Activated CD8-positive, alpha-beta memory T cell treated with anti-CD3 and anti-CD28 coated beads, Interleukin-2, amount 50 U/mL, for 24 hours (primary cell): ENCODE measurements around the gene ZNF652.
"Not testable (repeated sequence)": the region's sequence is repeated elsewhere in the genome, so short reads cannot be mapped to it uniquely, and the experiment has no call there.

Experiments used
- DNase-seq: peaks from one replicate; pipeline ENCODE4 v3.0.0-alpha.2; 2020; ENCODE audit errors: extremely low read depth

ZNF652 gene

DNA sequence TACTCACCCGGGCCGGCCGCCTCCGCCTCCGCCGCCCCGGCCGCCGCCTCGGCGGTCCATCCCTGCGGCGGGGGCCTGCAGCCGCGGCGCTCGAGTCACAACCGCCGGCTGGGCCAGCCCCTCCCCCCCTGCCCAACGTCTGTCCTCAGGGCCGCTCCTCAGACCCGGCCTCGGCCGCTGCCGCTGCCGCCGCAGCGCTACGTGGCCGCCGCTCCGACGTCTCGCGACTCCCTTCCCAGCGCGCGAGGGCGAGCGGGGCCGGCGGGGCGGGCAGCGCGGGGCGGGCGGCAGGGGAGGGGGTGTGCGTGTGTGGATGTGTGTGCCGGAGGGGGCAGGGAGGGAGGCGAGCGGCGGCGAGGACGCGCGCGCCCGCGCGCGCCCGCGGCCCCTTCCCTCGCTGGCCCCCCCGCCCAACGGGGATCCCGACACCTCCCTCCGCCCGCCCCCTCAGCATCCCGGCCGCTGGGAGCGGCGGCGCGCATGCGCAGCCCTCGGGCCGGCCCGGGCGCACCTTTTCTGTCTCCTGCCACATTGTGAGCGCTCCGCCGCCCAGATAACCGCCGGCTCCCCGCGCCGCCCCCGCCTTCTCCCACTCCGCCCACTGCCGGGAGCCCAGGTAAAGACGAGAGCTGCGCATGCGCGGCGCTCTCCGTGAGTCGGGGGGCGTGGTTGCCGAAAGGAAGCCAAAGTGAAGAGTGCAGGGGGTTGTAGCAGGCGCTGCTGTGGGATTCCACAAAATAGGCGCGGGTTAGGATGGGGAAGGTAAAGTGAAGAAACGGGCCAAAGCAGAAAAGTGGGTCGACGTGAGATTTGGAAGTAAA is at the start of gene ZNF652:
TSS of gene ZNF652 (minus strand) at position 349 of the 821 bp plus-strand sequence. CDS start 44,525 bp downstream, outside the sequence.
- DNase-seq, result peak; percentile 69

GRCh38 chr17:49409066-49409465 is 47.0 kb upstream of the ZNF652 start:
- DNase-seq, result no peak

DNA sequence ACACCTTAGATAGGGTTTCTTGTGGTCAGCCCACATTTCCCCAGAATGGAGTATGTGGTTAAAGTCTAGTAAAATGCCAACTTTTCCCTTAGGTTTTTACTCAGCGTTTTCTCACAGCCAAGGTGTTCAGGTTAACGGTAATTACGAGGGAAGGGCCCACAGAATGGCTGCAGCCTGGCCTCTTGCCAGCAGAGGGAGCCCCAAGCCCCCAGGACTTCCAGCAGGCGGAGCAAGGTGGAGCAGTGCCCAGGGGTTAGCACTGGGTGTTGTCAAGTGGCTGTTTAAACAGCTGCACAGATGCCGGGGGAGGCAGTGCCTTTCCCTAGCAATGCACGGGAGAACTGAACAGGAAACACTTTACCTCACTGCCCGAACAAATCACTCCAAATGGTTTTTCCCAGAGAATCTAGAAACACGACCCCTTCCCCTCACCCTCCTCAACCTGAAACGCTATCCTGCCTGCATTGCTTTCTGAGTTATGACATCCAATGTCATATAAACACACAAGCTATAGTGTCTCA is 46.0 kb upstream of the ZNF652 start:
- peak; percentile 65 for DNase-seq

DNA sequence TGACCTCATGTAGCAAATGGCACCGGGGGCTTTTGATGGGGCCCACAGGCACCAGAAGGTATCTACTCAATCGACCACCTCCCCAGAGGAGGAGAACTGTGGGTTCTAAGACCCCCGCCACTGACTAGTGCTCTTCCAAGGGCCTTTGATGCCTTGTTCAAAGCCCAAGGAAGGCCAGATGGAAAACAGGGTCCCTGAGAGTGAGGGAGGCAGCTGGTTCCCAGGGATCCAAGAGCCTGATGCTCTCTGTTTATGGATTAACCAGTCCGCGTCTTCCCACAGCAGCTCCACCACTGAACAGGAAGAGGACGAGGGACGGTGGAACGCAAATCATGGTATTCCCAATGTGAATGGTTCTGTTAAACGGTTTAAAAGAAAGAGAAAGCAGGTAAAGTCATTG is 45.0 kb upstream of the ZNF652 start:
- no peak for DNase-seq

DNA sequence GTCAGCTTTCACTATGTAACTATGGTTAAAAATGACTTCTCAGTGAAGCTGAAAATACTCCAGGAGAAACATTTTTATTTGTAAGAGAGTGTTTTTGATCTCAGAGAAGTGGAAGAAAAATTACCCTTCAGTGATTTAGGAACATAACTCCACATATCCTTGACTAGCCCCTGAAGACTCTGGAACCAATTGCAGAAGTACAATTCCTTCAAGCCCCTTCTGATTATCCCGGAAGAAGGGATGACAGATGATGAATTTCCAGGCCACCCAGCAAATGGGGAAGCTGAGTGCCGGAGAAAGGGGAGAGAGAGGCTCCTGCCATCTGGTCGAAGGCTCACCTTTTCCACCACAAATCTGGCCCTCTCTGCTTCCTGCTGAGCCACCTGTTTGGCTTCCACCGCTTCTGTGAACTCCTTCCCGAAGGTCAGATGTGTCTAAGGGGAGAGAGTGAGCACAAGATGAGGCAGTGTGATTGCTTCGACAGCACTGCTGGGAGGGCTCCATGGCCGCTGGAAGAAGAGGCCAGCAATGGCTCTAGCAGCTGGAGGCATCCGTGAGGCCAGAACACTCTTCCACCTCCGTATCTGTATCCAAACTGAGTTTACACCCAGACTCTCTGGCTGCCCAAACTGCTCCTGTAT is 44.5 kb upstream of the ZNF652 start:
- no peak for DNase-seq

DNA sequence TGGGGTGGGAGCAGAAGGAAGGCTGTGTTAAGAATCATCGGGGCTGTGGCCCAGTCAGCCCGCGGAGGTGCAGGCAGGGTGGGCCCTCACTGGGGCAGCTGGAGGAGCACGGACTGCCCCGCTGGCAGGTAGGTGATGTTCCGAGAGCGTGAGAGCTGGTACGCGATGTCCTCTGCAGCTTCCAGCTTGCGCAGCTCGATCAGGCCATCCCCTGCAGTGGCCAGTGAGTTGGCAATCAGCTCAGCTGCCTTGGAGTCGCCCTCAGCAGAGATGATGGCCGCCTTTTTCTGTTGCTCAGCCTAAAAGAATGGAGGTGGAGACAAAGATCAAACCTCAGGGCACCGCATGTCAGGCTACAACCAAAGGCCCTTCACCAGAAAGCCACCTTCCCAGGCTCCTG is 42.9 kb upstream of the ZNF652 start:
- no peak for DNase-seq

DNA sequence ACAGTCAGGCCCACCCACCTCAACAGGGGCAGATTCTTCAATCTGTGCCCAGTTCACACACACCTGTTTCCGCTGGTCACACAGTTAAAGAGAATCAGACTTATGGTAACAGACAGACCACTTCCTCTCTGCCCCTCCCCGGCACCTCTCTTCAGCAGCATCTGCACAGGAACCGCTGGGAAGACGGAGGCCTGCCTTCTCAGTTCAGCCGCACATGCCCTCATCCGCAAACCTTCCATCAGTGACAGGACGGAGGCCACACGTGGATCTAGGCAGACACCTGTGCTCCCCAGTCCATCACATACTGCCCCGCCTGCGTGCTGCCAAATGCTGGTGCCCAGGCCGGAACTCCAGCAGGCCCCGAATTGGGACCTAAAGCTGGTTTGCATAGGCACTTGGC is 42.3 kb upstream of the ZNF652 start:
- no peak for DNase-seq

- no peak for DNase-seq
Observed at GRCh38 chr17:49403514-49404289, 41.7 kb upstream of the ZNF652 start.

- DNase-seq, result no peak
Observed at GRCh38 chr17:49402706-49403105, 40.7 kb upstream of the ZNF652 start.

DNA sequence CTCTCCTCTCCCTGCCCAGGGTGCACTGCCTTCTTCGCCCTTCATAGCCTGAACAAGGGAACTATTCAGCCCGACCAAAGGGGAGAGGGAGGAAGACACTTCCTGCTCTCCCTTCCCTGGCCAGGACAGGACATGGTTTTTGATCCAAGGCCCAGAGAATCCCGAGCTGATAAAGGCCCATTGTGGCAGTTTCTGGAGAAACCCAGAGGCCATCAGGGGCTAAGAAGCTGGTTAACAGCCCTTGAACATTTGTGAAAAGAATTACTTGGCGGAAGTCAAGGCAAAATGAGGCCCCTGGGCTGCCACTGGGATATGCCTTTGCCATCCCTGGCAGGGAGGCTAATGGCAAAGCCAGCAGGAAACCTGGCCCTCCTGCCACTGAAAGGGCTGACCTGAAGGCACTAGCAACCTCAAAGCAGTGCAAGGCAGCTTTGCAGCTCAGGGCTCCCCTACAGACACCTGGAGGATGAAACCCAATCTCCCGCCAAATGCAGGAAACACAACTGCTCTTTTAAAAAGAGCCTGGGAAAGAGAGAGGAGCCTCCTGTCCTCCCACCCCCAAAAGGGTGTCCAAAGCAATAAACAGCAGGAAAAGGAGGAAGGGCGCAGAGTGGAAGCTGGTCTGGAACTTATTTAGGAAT is 40.0 kb upstream of the ZNF652 start:
- DNase-seq, result no peak

DNA sequence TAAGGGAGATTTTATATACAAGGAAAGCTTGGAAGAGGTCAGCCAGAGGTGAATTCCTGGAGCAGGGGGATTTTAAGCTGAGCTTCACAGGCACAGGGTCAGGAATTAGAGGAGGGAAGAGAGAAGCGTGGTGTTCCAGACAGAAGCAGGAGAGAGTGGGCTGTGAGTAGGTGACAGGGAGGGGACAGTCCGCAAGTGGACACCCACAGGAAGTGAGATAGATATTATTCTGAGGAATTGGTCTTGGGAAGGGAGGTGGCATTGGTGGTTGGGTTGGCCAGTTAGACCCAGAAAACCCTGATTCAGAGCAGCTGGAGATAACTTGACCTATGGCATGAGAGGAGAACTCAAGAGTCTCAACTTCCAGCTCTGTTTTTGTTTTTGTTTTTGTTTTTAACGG is 37.9 kb upstream of the ZNF652 start:
- no peak for DNase-seq

- no peak for DNase-seq
Observed at GRCh38 chr17:49397586-49397985, 35.5 kb upstream of the ZNF652 start.

DNA sequence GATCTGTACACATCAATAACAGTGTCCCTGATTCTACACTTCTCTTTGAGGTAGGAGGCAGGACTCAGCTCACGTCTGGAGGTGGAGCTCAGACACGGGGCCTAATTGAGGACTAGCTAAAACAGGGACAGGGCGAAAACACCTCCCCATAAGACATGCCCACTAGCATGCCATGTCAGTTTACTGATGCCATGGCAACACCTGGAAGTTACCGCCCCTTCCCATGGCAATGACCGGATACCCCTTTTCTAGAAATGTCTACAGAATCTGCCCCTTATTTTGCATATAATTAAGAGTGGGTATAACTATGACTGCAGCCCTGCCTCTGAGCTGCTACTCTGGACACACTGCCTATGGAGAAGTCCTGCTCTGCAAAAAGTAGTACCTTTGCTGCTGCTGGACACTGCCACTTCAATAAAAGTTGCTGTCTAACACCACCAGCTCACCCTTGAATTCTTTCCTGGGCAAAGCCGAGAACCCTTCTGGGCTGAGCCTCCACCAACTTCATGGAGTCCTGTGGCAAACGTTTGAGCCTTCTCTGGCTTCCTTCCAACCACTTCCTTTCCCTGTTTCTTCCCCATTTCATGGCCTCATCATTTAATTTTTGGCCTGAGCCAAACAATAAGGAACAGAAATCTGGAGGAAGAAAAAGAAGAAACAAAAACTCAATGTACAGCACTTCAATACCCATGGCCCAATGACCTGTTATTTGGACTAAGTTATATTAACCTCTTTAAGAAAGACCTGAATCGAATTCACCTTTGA is 31.6 kb upstream of the ZNF652 start:
- DNase-seq, result no peak

- DNase-seq, result no peak
Observed at GRCh38 chr17:49390548-49391324, 28.7 kb upstream of the ZNF652 start.

- DNase-seq, result not testable (repeated sequence)
Observed at GRCh38 chr17:49389514-49390347, 27.7 kb upstream of the ZNF652 start.

DNA sequence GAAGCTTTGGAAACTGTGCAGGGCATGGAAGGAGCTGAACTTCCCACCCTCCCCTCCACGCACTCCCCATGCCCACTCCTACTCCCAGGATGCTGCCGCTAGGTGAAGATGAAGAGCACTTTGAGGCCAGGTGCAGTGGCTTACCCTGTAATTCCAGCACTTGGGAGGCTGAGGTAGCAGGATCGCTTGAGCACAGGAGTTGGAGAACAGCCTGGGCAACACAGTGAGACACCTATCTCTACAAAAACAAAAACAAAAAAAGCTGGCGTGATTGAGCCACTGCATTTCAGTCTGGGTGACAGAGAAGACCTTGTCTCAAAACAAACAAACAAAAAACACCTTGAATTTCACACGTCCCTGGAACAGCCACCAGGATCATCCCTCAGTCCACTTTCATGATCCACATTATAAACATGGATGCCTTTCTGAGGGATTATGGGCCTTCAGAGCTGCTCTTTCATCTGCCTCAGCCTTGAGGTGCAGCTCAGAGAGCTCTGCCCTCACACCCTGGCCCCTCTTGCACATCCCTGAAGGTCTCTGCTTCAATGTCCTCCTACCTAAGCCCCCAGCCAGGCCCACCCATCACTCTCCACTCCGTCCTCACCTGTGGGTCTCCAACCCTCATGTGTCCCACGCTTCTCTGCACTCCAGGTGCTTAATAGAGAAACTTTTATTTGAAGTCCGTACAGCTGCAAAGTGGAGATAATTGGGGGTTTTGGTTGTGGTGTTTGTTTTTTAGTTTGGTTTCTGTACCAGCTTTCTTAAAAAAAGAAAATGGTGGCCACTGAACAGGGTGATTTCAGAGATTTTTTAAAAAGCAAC is 26.9 kb upstream of the ZNF652 start:
- no peak for DNase-seq

GRCh38 chr17:49388290-49388640 is 26.2 kb upstream of the ZNF652 start:
- no peak for DNase-seq

DNA sequence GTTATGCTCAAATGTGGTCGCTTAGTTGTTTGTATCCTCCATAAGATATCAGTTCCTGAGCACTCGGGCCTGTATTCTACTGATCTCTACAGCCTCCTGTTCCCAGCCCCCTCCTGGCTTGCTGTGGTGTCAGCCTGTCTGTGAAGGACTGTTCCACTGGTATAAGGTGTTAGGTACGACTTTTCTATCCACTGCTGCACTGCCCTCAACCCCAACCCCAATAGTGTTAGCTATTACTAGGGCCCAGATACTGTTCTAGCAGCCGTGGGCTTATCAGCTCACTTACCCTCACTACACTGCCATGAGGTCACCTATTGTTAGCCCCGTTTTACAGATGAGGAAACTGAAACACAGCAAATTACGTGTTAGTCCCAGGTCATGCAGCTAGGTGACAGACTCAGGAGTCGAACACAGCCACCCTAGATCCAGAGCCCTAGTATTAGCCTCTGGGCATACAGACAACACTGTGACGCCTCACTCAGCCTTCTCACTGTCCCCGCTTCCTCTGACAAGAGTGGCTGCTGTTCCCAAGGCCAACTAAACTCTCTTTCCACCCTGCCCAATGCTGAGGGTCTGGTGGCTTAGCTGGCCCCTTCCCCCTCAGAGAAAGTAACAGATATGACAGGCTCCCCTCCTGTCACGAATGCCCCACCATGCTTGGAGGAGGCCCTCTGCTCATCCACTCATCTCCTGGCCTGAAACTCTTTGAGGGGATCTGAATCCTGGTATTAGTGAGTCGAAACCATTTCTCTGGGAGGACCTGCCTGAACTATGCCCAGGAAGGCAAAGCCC is 25.6 kb upstream of the ZNF652 start:
- DNase-seq, result no peak
